Stomach smooth muscle (tissue), 2 donors: ENCODE data around the gene NUP93.

Experiments used
- H3K27ac ChIP-seq: one replicate; pipeline ENCODE4 v1.7.0; 2013; ENCODE audit warnings: mild to moderate bottlenecking, low read length, inconsistent platforms
- H3K27me3 ChIP-seq, 2 donors: one replicate each; pipeline ENCODE4 v1.7.0; 2013; ENCODE audit warnings: low read length in 2 of 2; ENCODE audit not compliant: insufficient read depth in 2 of 2, control insufficient read depth in 1 of 2
- H3K36me3 ChIP-seq, 2 donors: one replicate each; pipeline ENCODE4 v1.7.0; 2013; ENCODE audit warnings: low read length in 2 of 2; ENCODE audit not compliant: control insufficient read depth in 2 of 2, insufficient read depth in 2 of 2
- H3K4me1 ChIP-seq: one replicate; pipeline ENCODE4 v1.7.0; 2013; ENCODE audit warnings: low read length; ENCODE audit not compliant: control insufficient read depth, insufficient read depth
- H3K4me3 ChIP-seq, 2 donors: one replicate each; pipeline ENCODE4 v1.7.0; 2013; ENCODE audit warnings: low read length in 2 of 2
- H3K9ac ChIP-seq, 2 donors: one replicate each; pipeline ENCODE4 v1.7.0; 2013; ENCODE audit warnings: low read length in 2 of 2, mild to moderate bottlenecking in 1 of 2
- H3K9me3 ChIP-seq, 2 donors: one replicate each; pipeline ENCODE4 v1.7.0; 2013; ENCODE audit warnings: low read length in 2 of 2; ENCODE audit not compliant: control insufficient read depth in 2 of 2
- donor health status: healthy.
- donor health status: Pancreatic carcinoma.

Gene NUP93

DNA sequence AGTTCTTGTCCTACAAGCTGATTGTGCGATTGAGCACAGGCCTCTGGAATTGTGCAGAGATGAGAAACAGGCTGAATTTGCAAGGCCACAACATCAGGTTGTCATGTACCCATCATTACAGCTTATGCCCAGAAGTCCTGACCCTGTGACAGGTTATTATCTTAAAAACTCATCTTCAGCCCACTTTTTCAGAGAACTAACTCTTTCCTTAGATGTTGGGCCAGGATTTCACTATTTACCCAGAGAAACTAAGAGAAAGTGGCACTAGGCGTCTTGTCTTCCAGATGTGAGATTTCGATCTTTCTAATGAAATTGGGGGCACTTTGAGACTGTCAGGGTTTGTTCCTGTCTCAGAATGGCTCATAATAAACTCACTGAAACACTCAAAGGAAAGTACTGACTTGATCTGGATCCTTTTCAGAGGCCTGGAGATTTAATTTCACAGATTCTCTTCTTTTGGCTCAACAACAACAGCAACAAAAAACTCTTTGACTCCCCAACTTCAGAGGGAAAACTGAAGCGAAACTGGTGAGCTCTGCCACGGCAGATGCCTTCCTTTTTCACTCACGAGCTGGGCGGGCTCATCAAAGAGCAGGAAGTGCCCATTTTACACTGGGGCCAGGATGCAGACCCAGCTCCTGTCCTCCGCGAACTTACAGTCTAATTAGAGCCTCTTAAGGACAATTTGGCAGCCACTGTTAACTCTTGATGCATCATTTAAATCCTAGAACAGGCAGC, 117.4 kb downstream of the NUP93 start:
- Histone ChIP-seq H3K27me3 (no peaks in the 10 kb centered on the region), H3K27ac (no peak overlapping the region), H3K9ac (no peak overlapping the region), H3K4me3 (no peak overlapping the region), H3K4me1 (peaks cover 2% of the 10 kb centered on the region), H3K9me3 (no peaks in the 10 kb centered on the region), H3K36me3 (peaks cover 6 to 20% of the 10 kb centered on the region in 2 donors)

GRCh38 chr16:56848029-56848936, 118.4 kb downstream of the NUP93 start:
- Histone ChIP-seq H3K27me3 (no peaks in the 10 kb centered on the region), H3K27ac (no peak overlapping the region), H3K4me1 (peaks cover 2% of the 10 kb centered on the region), H3K9me3 (no peaks in the 10 kb centered on the region), H3K4me3 (no peak overlapping the region), H3K36me3 (peaks cover 6 to 14% of the 10 kb centered on the region in 2 donors), H3K9ac (no peak overlapping the region)

GRCh38 chr16:56848955-56849689, 119.2 kb downstream of the NUP93 start:
- Histone ChIP-seq H3K4me1 (peaks cover 2% of the 10 kb centered on the region), H3K27ac (no peak overlapping the region), H3K9ac (no peak overlapping the region), H3K9me3 (no peaks in the 10 kb centered on the region), H3K27me3 (no peaks in the 10 kb centered on the region), H3K36me3 (peaks cover 0 to 7% of the 10 kb centered on the region in 2 donors), H3K4me3 (no peak overlapping the region)

DNA sequence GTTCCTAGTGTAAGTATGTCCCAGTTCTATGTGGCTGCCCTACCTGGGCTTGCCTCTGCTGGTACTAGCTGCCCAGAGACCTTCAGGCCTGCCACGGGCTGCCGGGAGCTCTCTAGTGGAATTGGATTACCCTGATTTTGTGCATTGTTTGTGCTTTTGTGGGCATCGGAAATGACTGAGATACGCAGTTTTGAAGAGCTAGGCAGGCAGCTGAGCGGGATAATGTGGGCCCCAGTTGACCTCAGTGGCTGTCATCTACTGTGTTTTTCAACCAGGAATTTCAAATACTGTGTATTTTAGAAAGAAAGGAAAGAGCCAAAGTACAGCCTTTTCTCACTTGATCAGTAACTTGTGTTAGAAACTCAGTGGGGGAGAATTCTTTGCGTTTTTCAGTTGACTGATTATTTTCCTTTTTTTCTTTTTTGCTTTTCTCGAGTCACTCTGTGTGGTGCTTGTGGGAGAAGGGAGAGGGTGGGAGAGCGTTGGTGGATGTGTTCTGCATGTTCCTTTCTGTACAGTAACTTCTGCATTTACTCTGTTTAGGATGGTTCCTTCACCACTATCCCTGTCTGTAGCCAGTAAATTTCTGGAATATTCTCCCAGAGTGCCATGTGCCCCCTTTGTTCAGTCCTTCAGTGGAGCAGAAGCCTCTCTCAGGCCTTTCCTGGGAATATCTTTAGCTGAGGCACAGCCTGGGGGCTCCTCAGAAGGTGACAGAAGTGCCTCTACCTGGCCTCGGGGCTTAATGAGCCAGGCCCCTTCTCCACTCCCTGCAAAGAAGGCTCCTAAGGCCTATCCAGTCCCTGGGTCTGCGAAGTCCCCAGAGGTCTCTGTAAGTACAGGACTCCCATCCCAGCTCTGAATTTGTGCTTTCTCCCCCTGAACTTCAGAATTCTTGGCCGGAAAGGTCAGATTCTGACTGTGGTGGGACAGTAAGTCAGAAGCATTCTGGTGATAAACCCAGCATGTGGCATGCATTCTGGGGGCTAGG, 120.1 kb downstream of the NUP93 start:
- H3K4me3 ChIP-seq: no peak overlapping the region
- no peaks in the 10 kb centered on the region for H3K27me3 ChIP-seq
- peaks cover 0 to 4% of the 10 kb centered on the region in 2 donors for H3K36me3 ChIP-seq
- no peaks in the 10 kb centered on the region for H3K9me3 ChIP-seq
- H3K9ac ChIP-seq: no peak overlapping the region
- no peak overlapping the region for H3K27ac ChIP-seq
- peaks cover 2% of the 10 kb centered on the region for H3K4me1 ChIP-seq

GRCh38 chr16:56851671-56852400, 121.9 kb downstream of the NUP93 start:
- Histone ChIP-seq H3K4me1 (peaks cover 2% of the 10 kb centered on the region), H3K27ac (no peak overlapping the region), H3K36me3 (no peaks in the 10 kb centered on the region), H3K27me3 (no peaks in the 10 kb centered on the region), H3K4me3 (no peak overlapping the region), H3K9me3 (no peaks in the 10 kb centered on the region), H3K9ac (no peak overlapping the region)

DNA sequence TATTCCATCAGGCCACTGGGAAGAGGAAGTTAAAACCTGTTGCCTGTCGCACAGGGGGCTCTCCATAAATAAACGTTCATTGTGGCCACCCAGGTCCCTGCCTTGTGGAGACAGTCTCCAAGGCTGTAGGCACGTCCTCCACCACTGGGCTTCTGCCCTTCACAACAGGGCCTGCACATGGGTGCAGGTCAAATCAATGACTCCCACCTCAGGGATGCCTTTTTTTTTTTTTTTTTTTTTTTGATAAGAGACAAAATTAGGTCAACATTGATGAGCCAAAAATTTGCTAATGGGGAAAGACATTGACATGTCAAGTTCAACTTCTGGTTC, 122.4 kb downstream of the NUP93 start:
- Histone ChIP-seq H3K9me3 (no peaks in the 10 kb centered on the region), H3K9ac (no peak overlapping the region), H3K4me3 (no peak overlapping the region), H3K4me1 (peaks cover 2% of the 10 kb centered on the region), H3K36me3 (no peaks in the 10 kb centered on the region), H3K27ac (no peak overlapping the region), H3K27me3 (no peaks in the 10 kb centered on the region)

DNA sequence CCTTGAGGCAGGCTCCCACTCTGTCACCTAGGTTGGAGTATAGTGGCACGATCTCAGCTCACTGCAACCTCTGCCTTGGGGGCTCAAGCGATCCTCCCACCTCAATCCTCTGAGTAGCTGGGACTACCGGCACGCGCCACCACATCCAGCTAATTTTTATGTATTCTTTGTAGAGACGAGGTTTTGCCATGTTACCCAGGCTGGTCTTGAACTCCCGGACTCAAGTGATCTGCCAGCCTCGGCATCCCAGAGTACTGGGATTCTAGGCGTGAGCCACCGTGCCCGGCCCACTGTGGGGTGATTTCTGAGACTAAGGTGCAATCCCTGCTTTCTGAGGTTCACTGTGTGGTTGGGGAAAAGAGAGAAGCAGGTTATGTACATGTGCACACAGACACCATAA, 123.0 kb downstream of the NUP93 start:
- Histone ChIP-seq H3K27ac (no peak overlapping the region), H3K9me3 (no peaks in the 10 kb centered on the region), H3K36me3 (no peaks in the 10 kb centered on the region), H3K4me3 (no peak overlapping the region), H3K4me1 (peaks cover 2% of the 10 kb centered on the region), H3K9ac (no peak overlapping the region), H3K27me3 (no peaks in the 10 kb centered on the region)

DNA sequence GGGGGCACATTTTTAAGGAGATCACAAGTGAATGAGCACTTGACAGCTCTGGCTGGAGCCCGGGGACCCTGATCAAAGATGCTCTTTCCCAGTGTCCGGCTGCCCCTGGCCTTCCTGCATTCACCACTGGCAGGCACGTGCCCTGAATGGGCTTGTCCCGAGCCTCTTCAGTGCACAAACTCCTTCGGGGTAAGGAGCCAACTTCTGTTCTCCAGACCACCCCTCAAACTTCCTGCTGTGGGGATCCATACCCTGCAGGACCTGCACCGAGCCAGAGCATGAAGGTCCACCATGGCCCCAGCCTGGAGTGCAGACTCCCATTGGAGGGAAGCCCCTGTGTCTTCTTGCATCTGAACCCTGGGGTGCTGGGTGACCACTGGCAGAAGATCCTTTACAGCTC, 125.3 kb downstream of the NUP93 start:
- H3K36me3 ChIP-seq: no peaks in the 10 kb centered on the region
- no peak overlapping the region for H3K27ac ChIP-seq
- no peak overlapping the region for H3K9ac ChIP-seq
- no peaks in the 10 kb centered on the region for H3K27me3 ChIP-seq
- H3K4me3 ChIP-seq: no peak overlapping the region
- no peaks in the 10 kb centered on the region for H3K4me1 ChIP-seq
- H3K9me3 ChIP-seq: no peaks in the 10 kb centered on the region

DNA sequence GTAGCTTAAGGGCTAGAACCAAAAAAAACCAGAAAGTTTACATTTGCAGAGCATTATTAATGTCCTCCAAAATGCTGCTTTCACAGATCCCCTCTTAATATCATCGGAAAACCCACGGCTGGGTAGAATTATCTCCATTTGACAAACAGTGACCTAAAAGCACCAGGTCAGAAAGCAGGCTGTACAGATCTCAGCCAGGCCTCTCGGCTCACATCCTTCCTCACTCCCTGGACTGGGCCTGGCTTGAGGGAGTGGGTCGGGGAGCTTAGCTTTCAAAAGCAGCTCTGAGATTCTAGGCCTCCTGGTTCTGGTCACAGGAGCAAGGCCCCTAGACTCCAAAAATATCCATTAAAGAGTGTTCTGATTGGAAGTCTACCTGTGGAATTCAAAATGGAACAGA, 126.0 kb downstream of the NUP93 start:
- H3K27ac ChIP-seq: no peak overlapping the region
- no peak overlapping the region for H3K4me3 ChIP-seq
- no peak overlapping the region for H3K9ac ChIP-seq
- H3K27me3 ChIP-seq: no peaks in the 10 kb centered on the region
- no peaks in the 10 kb centered on the region for H3K9me3 ChIP-seq
- no peaks in the 10 kb centered on the region for H3K4me1 ChIP-seq
- no peaks in the 10 kb centered on the region for H3K36me3 ChIP-seq
